ENCODE data around the gene KCNH2. TPM values are rescaled to one million over a fixed set of nuclear protein-coding genes. Genes with fewer than 3 reads are reported as not detected.

Gene KCNH2
- total RNA-seq, 1 donor from 2014 or later: 12.4 TPM

GRCh38 chr7:150937848-150938561 lies 40.1 kb downstream of the KCNH2 start:
- Mint-ChIP-seq H3K27me3 (ENCODE audit: low read depth) (peaks cover 4% of the 10 kb centered on the region), H3K36me3 (ENCODE audit: low read depth) (no peaks in the 10 kb centered on the region), H3K4me1 (peaks cover 9% of the 10 kb centered on the region), H3K4me3 (no peak overlapping the region), H3K27ac (ENCODE audit: unreplicated experiment) (no peak overlapping the region), H3K9me3 (no peaks in the 10 kb centered on the region)
- TF ChIP-seq CTCF (conservative IDR thresholded peaks at IDR 0.05): no peak
- no peak for DNase-seq (ENCODE audit: low read depth, low spot score)

GRCh38 chr7:150936018-150936417 lies 42.1 kb downstream of the KCNH2 start:
- peaks cover 9% of the 10 kb centered on the region for H3K4me1 Mint-ChIP-seq
- no peak for TF ChIP-seq CTCF (conservative IDR thresholded peaks at IDR 0.05)
- no peaks in the 10 kb centered on the region for H3K9me3 Mint-ChIP-seq
- no peak overlapping the region for H3K27ac Mint-ChIP-seq (ENCODE audit: unreplicated experiment)
- H3K4me3 Mint-ChIP-seq: no peak overlapping the region
- H3K27me3 Mint-ChIP-seq (ENCODE audit: low read depth): peaks cover 4% of the 10 kb centered on the region
- no peaks in the 10 kb centered on the region for H3K36me3 Mint-ChIP-seq (ENCODE audit: low read depth)
- no peak for DNase-seq (ENCODE audit: low read depth, low spot score)

- H3K4me3 Mint-ChIP-seq: no peak overlapping the region
- peaks cover 9% of the 10 kb centered on the region for H3K4me1 Mint-ChIP-seq
- no peaks in the 10 kb centered on the region for H3K36me3 Mint-ChIP-seq (ENCODE audit: low read depth)
- no peak for TF ChIP-seq CTCF (conservative IDR thresholded peaks at IDR 0.05)
- no peak overlapping the region for H3K27ac Mint-ChIP-seq (ENCODE audit: unreplicated experiment)
- no peak for DNase-seq (ENCODE audit: low read depth, low spot score)
- peaks cover 4% of the 10 kb centered on the region for H3K27me3 Mint-ChIP-seq (ENCODE audit: low read depth)
- H3K9me3 Mint-ChIP-seq: no peaks in the 10 kb centered on the region
These were observed 43.0 kb downstream of the KCNH2 start for GRCh38 chr7:150935149-150935548.

GRCh38 chr7:150934045-150934766 lies 43.9 kb downstream of the KCNH2 start:
- no peaks in the 10 kb centered on the region for H3K36me3 Mint-ChIP-seq (ENCODE audit: low read depth)
- no peak for DNase-seq (ENCODE audit: low read depth, low spot score)
- H3K27me3 Mint-ChIP-seq (ENCODE audit: low read depth): peaks cover 4% of the 10 kb centered on the region
- no peaks in the 10 kb centered on the region for H3K9me3 Mint-ChIP-seq
- H3K4me1 Mint-ChIP-seq: peaks cover 9% of the 10 kb centered on the region
- H3K4me3 Mint-ChIP-seq: no peak overlapping the region
- TF ChIP-seq CTCF (conservative IDR thresholded peaks at IDR 0.05): no peak
- H3K27ac Mint-ChIP-seq (ENCODE audit: unreplicated experiment): no peak overlapping the region

- Mint-ChIP-seq H3K4me1 (no peaks in the 10 kb centered on the region), H3K9me3 (no peaks in the 10 kb centered on the region), H3K4me3 (no peak overlapping the region), H3K36me3 (ENCODE audit: low read depth) (no peaks in the 10 kb centered on the region), H3K27me3 (ENCODE audit: low read depth) (no peaks in the 10 kb centered on the region), H3K27ac (ENCODE audit: unreplicated experiment) (no peak overlapping the region)
- DNase-seq (ENCODE audit: low read depth, low spot score): no peak
- no peak for TF ChIP-seq CTCF (conservative IDR thresholded peaks at IDR 0.05)
These were observed 46.8 kb downstream of the KCNH2 start for GRCh38 chr7:150931199-150931869.

Measured in neural crest cell (in vitro differentiated cells).